Endodermal cell (in vitro differentiated cells): ENCODE results near the gene UGP2. TPM values are rescaled to one million over a fixed set of nuclear protein-coding genes. Genes with fewer than 3 reads are reported as not detected.

Experiments
- DNase-seq: peaks from one replicate; pipeline ENCODE4 v3.0.0-alpha.2; 2017
- H3K27ac ChIP-seq: 2 replicates; pipeline ENCODE4 v1.5.1; 2013; ENCODE audit warnings: mild to moderate bottlenecking, low read depth, low read length, moderate library complexity
- H3K27me3 ChIP-seq: 2 replicates; pipeline ENCODE4 v1.6.1; 2013; ENCODE audit warnings: mild to moderate bottlenecking, low read length, moderate library complexity; ENCODE audit not compliant: insufficient read depth, control insufficient read depth, poor library complexity, severe bottlenecking
- H3K36me3 ChIP-seq: 2 replicates; pipeline ENCODE4 v1.7.0; 2013; ENCODE audit warnings: mild to moderate bottlenecking, low read length, moderate library complexity; ENCODE audit not compliant: control insufficient read depth, insufficient read depth
- H3K4me1 ChIP-seq: one replicate; pipeline ENCODE4 v1.7.0; 2013; ENCODE audit warnings: low read length; ENCODE audit not compliant: control insufficient read depth, insufficient read depth
- H3K4me3 ChIP-seq: 2 replicates; pipeline ENCODE4 v1.5.1; 2013; ENCODE audit warnings: mild to moderate bottlenecking, low read length, moderate library complexity
- H3K9ac ChIP-seq: 2 replicates; pipeline ENCODE4 v1.6.1; 2013; ENCODE audit warnings: mild to moderate bottlenecking, low read length, moderate library complexity; ENCODE audit not compliant: poor library complexity, severe bottlenecking; ENCODE audit errors: extremely low read depth
- H3K9me3 ChIP-seq: 2 replicates; pipeline ENCODE4 v1.6.1; 2013; ENCODE audit warnings: mild to moderate bottlenecking, low read length, moderate library complexity; ENCODE audit not compliant: control insufficient read depth
- H3K27ac Mint-ChIP-seq: 2 replicates; pipeline ENCODE4 v1.8.0; 2020; ENCODE audit warnings: mixed read lengths
- H3K27me3 Mint-ChIP-seq: 2 replicates; pipeline ENCODE4 v1.8.0; 2021; ENCODE audit warnings: mild to moderate bottlenecking, mixed read lengths; ENCODE audit not compliant: insufficient read depth
- H3K36me3 Mint-ChIP-seq: 2 replicates; pipeline ENCODE4 v1.8.0; 2020; ENCODE audit warnings: low read depth, mixed read lengths
- H3K4me1 Mint-ChIP-seq: 2 replicates; pipeline ENCODE4 v1.8.0; 2020; ENCODE audit warnings: mixed read lengths
- H3K4me3 Mint-ChIP-seq: 2 replicates; pipeline ENCODE4 v1.8.0; 2020; ENCODE audit warnings: mild to moderate bottlenecking, moderate library complexity, mixed read lengths
- H3K9me3 Mint-ChIP-seq: 2 replicates; pipeline ENCODE4 v1.8.0; 2020; ENCODE audit warnings: mild to moderate bottlenecking, mixed read lengths
- CTCF ChIP-seq: fragments of 200-600 bp; sonication (generic); conservative IDR thresholded peaks from 2 replicates; pipeline ENCODE4 v1.5.0; 2021; ENCODE audit warnings: antibody characterized with exemption, mild to moderate bottlenecking
- WGBS, 2 experiments: methylation state at CpG; one replicate each; pipeline versions ENCODE4 v1.1.5 to v1.1.7; 2013; ENCODE audit warnings: missing lambda C conversion rate in 2 of 2, mixed read lengths in 1 of 2; ENCODE audit not compliant: insufficient coverage in 1 of 2, insufficient read length in 1 of 2; 5-methylcytosine and 5-hydroxymethylcytosine counted together
- total RNA-seq, 2 donors: library from RNA; stranded (reverse); fragmentation: NEBNext Ultra II Directional in 1 of 2; extraction: Animal tissue kit (Norgen Biotek cat#: 25700) in 1 of 2; gene quantifications; 2 replicates in 1 of 2; 3 replicates in 1 of 2; pipeline ENCODE4 v1.2.1, GENCODE V29; 2021

Gene UGP2
- total RNA-seq, 2 donors from 2014 or later = 104 to 136 TPM

- Histone ChIP-seq H3K27ac (peak overlapping the region; percentile 45), H3K36me3 (no peaks in the 10 kb centered on the region), H3K27me3 (no peaks in the 10 kb centered on the region), H3K4me3 (peak overlapping the region; percentile 6), H3K4me1 (no peaks in the 10 kb centered on the region), H3K9me3 (no peaks in the 10 kb centered on the region), H3K9ac (peak overlapping the region; percentile 27)
- TF ChIP-seq CTCF = no peak
- Mint-ChIP-seq H3K27ac (peak overlapping the region; percentile 88), H3K4me3 (peak overlapping the region; percentile 23), H3K27me3 (no peaks in the 10 kb centered on the region), H3K36me3 (no peaks in the 10 kb centered on the region), H3K4me1 (peaks cover 75% of the 10 kb centered on the region), H3K9me3 (no peaks in the 10 kb centered on the region)
- WGBS, 2 experiments = 15 to 28% methylated on average over 6 to 7 of the region's 7 CpGs
- peak; percentile 81 for DNase-seq
Measured at GRCh38 chr2:63849381-63850203, 7.9 kb downstream of the UGP2 start.

GRCh38 chr2:63850204-63850571 is 8.5 kb downstream of the UGP2 start:
- Mint-ChIP-seq H3K27me3 (no peaks in the 10 kb centered on the region), H3K4me1 (peaks cover 71% of the 10 kb centered on the region), H3K9me3 (no peaks in the 10 kb centered on the region), H3K36me3 (no peaks in the 10 kb centered on the region), H3K27ac (no peak overlapping the region), H3K4me3 (no peak overlapping the region)
- no peak for TF ChIP-seq CTCF
- Histone ChIP-seq H3K4me1 (no peaks in the 10 kb centered on the region), H3K36me3 (no peaks in the 10 kb centered on the region), H3K27ac (no peak overlapping the region), H3K9ac (no peak overlapping the region), H3K4me3 (no peak overlapping the region), H3K27me3 (no peaks in the 10 kb centered on the region), H3K9me3 (no peaks in the 10 kb centered on the region)
- no peak for DNase-seq
- WGBS, 2 experiments = 25% methylated on average over 1 of the region's 1 CpG; no CpG with 5 or more reads in 1 of the 2 experiments

- no peaks in the 10 kb centered on the region for H3K27me3 ChIP-seq
- H3K36me3 ChIP-seq = no peaks in the 10 kb centered on the region
- no peak for DNase-seq
- H3K9me3 Mint-ChIP-seq = no peaks in the 10 kb centered on the region
- no peaks in the 10 kb centered on the region for H3K4me1 ChIP-seq
- H3K27me3 Mint-ChIP-seq = no peaks in the 10 kb centered on the region
- no peak for TF ChIP-seq CTCF
- H3K4me3 Mint-ChIP-seq = no peak overlapping the region
- peaks cover 3% of the 10 kb centered on the region for H3K36me3 Mint-ChIP-seq
- peaks cover 67% of the 10 kb centered on the region for H3K4me1 Mint-ChIP-seq
- H3K9me3 ChIP-seq = no peaks in the 10 kb centered on the region
- no peak overlapping the region for H3K27ac Mint-ChIP-seq
- no peak overlapping the region for H3K9ac ChIP-seq
- no peak overlapping the region for H3K27ac ChIP-seq
- H3K4me3 ChIP-seq = no peak overlapping the region
Measured at GRCh38 chr2:63850649-63851048, 9.0 kb downstream of the UGP2 start.
